NK-92 treated with Interleukin-12 subunit alpha and Interleukin-12 subunit beta, amount 100 ng/mL, for 24 hours (cell line): ENCODE measurements around the gene CELA2B.
"Not testable (repeated sequence)": the region's sequence is repeated elsewhere in the genome, so short reads cannot be mapped to it uniquely, and the experiment has no call there.

Source experiments
- DNase-seq: peaks from one replicate; lab custom pipeline; 2025; lab: John Stamatoyannopoulos, UW

The CELA2B gene

DNA sequence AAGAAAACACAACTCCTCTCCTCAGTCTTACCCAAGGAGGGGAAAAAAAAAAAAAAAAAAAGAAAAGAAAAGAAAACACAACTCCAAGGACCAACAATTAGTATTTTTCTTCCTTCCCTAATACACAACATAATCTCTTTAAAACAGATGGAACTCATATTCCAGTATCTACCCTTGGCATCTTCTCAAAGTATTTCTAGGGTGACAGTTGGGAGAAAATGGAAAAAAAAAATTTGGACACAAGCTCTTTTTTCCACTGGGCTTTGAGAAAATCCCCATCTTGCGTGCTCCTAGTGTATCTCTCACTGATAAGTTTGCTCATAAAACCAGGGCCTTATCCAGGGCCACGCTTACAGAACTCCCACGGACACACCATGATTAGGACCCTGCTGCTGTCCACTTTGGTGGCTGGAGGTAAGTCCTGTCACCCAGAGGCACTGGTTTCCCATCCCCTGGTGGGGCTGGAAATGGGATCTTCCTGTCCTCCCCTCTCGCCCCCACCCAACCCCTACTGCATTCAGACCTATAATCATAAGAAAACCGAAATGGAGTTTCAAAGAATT is at the start of gene CELA2B:
TSS of gene CELA2B (plus strand) at position 353 of the 563 bp plus-strand sequence. CDS start at position 375, 22 bp downstream.
- DNase-seq = no peak

DNA sequence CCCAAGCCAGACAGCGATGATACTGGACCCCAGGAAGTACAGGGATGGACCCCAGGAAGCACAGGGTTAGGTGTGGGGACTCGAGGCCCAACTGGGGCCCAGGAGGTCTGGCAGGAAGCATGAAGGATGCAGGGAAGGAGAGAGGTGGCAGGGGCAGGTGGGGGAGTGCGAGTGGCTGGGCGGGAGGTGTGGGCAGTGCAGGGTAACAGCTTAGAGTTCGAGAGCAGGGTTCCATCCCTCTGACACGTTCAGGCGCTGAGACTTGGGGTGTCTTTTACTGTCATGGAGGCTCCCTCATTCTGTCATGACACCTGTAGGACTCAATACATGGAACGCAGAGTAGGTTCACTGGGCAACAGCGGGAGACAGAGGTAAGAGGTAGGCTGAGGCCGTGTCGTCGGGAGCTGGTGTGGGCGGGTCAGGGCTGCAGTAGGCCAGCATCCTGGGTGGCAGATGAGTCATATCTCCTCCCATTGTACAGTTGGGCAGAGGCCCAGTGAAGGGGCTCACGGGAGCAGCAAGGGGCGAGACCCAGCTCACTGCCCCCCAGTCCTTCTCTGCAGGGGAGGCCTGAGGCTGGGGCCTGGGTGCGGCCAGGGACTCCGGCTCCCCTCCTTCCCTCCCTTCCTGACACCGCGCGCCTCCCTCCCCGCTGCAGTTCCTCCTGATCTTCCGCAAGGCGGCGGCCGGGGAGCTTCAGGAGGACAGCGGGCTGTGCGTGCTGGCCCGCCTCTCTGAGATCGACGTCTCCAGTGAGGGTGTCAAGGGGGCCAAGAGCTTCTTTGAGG is 49.2 kb upstream of the CELA2B start:
- no peak for DNase-seq

DNA sequence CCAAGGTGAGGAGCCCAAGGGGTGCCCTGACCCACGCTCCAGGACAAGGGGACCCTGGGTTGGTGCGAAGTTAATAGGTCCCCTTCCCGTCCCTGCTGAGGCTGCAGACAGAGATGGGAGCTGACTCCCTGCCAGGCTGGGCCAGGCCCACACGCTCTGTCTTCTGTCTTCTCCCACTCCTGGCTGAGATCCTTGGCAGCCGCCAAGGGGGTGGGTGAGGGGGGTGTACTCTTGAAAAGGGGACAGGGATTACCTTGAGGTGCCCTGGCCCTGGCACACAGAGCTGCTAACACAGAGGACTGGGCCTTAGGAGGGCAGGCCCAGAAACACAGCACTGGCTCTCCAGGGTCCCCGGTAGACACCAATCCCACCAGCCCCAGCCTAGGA is 48.6 kb upstream of the CELA2B start:
- no peak for DNase-seq

DNA sequence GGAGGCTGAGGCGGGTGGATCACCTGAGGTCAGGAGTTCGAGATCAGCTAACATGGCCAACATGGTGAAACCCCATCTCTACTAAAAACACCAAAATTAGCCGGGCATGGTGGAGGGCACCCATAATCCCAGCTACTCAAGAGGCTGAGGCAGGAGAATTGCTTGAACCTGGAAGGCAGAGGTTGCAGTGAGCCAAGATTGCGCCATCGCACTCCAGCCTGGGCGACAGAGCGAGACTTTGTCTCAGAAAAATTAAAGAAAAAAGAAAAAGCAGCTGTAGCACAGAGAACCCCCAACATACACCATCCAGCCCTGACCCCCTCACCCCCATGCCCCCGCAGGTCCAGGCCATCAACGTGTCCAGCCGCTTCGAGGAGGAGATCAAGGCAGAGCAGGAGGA is 47.7 kb upstream of the CELA2B start:
- not testable (repeated sequence) for DNase-seq

DNA sequence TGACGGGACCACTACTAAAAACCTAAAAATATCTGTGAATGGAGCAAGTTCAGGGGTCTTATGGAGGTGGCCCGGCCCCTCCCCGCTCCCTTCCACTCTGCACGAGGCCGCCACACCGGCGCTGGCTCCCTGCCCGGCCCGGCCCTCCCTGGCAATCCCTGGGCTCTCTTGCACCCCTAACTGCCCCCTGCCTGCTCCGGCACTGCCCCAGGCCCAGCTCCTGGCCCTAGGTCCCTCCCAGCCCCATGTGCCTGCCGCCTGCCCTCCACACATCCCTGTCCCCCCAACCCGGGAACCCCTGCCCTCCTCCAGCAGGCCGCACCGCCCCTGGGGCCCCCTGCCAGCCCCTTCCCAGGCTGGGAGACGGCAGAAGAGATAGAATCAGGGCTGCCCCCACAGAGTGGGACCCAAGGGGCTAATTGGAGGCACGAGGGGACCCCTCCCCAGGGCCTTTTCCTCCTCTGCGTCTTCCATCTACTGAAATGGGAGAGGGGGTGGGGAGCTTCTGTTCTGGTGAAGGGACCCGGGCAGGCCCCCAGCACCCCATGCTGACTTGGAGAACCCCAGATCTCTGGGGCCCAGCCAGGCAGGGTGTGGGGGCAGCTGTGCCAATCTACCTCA is 47.0 kb upstream of the CELA2B start:
- no peak for DNase-seq

DNA sequence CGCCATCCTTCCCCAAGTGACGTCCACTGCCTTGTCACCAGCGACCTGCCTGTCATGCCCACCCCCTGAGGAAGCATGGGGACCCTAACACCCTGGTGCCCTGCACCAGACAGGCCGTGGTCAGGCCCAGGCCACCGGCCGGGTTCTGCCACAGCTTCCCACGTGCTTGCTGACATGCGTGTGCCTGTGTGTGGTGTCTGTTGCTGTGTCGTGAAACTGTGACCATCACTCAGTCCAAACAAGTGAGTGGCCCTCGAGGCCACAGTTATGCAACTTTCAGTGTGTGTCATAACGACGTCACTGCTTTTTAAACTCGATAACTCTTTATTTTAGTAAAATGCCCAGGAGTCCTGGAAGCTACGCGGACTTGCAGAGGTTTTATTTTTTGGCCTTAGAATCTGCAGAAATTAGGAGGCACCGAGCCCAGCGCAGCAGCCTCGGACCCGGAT is 46.2 kb upstream of the CELA2B start:
- no peak for DNase-seq

DNA sequence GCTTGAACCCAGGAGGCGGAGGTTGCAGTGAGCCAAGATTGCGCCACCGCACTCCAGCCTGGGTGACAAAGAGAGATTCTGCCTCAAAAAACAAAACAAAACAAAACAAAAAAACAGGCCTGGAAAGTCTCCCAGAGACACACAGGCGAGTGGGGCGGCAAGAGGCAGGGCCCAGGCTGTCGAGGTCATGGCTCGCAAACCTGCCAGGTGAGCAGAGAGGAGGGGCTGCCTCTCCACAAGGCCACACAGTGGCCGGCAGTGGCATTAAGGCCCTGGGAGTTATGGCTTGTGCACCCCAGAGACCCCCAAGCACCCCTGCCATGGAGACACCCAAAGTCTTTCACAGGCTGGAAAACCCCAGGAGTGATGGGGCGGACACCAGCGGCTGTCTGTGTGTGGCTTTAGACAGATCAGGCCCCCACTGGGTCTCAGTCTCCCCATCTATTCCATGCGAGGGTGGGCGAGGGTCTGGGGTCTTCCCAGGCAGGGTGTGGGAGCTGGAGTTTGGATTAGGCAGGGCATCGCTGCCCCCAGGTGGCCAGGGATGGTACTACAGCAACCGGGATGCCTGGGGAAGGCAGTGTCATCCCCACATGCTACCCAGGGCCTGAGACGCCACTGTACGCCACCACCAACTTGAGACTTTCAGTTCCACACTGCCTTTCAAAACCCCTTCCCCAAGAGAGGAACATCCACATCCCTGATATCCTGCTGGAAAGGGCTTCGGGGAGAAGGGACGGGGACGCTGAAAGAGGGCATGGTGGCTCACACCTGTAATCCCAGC is 44.9 kb upstream of the CELA2B start:
- peak; percentile 26 for DNase-seq

DNA sequence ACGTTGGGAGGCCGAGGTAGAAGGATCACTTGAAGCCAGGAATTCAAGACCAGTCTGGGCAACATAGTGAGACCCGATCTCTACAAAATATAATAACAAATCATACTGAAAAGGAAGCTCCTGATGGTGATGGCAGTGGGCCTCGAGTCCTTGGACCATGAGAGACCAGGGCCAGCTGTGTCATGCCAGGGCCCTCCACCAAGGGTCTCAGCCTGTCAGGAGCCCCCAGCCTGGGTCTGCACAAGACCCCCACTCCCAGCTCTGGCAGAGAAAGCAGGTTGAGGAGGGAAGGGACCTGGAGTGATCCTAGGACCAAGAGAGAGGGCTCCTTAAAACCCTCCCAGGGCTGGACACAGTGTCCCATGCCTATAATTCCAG is 44.3 kb upstream of the CELA2B start:
- no peak for DNase-seq

DNA sequence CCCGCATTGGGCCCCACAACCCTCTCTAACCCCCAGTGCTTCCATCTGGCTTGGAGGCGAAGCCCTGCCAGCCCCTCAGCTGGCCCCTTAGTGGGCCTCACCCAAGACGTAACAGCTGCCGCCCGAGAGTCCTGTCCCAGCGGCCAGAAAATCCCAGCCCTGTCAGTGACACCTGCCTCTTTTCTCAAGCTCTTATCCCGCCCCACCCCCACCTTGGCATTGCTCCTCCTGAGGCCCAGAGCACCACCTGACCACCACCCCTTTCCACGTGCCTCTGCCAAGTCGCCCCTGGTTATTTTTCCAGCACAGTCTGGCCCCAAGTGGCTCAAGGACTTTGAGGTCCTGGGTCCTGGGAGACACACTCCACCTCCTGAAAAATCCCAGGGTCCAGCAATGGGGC is 43.6 kb upstream of the CELA2B start:
- no peak for DNase-seq

DNA sequence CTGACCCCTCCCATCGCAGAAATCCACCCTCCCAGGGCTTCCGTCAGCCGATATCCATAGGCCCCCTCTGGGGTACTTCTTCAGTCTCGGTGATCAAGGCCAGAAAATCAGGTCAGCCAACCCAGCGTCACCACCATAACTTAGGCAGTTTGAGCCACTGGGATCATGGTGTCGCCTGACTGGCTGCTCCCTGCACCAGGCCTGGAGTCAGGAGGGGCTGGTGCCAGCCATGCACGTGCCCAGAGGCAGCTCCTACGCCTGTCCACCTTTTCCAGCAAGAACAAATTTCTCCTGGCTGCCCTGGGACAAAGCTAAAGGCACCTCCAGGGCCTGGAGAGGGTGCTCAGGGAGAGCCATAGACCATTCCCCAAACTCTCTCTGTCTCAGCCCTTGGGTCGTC is 42.4 kb upstream of the CELA2B start:
- DNase-seq = no peak

DNA sequence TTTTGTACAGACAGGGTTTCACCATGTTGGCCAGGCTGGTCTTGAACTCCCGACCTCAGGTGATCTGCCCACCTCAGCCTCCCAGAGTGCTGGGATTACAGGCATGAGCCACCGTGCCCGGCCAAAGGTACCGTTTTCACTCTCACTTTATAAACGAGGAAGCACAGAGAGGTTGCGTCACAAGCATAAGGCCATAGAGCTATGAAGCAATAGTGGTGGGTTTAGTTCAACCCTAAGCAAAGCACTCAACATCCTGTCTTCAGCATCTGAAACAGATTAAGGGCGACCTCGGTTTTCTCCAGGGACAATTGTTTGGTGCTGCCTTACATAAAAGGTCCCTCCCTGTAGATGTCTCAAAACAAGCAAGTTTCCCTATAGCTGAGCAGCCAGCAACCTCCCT is 41.2 kb upstream of the CELA2B start:
- peak; percentile 52 for DNase-seq

DNA sequence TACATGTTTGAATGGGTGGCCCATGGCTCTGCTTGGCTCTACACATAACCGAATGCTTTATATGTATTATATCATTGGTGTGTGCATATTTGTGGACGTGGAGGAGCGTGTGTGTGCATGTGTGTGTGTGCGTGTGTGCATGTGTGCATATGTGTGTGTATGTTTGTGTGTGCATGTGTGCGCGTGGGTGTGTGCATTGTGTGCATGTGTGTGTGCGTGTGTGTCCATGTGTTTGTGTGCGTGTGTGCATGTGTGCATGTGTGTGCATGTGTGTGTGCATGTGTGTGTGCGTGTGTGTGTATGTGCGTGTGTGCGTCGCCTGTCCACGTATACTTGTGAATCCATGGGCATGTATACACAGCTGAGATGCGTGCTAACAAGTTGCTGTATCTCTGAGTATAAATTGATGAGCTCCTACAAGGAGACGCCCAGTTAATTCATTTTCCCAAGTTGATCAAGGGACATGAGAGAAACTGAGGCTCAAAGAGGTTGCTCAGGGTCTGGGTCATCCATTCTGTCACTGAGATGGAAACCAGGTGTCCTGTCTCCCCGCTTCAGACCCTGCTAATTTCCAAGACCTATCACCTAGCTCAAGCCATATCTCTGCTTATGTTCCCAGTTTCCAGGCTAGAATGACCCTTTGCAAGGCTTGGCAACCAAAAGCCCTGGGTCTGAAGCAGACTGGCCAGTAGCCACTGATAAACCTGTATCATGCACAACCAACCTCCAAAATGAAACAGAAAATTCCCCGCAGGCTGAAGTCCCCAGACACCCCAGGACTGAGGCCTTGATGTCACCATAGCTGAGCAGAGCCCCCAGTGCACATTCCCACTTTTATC is 40.4 kb upstream of the CELA2B start:
- DNase-seq = no peak

DNA sequence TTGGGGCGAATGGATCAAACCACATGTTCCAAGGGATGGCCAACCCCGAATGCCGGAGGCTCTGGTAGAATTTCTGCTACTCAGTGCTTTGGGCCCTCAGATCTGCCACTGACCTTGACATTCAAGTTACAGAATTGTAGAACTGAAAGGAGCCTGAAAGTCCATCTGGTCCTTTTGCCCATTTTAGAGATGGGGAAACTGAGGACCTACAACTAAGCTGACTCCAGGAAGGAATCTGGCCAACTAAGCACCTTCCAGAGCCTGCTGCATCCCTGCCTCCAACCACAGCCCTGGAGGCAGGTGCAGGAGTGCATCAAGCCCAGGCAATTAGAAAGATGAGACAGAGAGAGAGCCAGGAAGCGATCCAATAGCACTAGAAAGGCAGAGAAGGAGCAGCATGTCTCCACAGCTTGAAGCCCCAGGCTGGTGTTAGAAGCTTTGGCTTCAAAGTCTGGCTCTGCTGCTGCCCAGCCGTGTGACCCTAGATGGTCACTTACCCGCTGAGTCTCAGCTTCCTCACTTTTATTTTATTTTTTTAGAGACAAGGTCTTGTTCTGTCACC is 38.9 kb upstream of the CELA2B start:
- no peak for DNase-seq

DNA sequence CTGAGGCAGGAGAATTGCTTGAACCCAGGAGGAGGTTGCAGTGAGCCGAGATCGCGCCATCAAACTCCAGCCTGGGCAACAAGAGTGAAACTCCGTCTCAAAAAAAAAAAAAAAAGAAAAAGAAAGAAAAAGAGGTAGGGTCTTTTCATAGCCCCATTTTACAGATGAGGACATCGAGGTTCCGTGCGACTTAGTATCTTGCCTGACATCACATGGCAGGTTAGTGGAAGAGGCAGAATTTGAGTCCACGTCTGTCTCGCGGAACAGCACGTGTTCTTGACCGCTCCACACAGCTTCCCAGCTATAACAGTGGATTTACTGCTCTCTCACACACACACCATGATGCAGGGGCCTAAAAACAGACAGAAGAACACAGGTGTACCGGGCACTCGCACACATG is 36.6 kb upstream of the CELA2B start:
- DNase-seq = no peak

DNA sequence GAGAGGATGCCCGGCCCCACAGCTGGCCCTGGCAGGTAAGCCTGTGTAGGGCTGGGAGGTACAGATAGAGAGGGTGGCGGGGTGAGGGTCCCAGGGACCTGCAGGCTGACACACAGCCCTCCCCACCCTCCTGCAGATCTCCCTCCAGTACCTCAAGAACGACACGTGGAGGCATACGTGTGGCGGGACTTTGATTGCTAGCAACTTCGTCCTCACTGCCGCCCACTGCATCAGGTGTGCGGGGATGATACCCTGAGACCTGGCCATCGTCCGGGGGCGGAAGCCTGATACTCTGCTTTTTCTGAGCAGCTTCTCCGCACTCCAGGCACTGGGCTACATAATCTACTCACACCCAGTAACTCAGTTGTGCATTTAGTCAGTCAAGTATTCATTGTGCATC is 35.5 kb upstream of the CELA2B start:
- no peak for DNase-seq

DNA sequence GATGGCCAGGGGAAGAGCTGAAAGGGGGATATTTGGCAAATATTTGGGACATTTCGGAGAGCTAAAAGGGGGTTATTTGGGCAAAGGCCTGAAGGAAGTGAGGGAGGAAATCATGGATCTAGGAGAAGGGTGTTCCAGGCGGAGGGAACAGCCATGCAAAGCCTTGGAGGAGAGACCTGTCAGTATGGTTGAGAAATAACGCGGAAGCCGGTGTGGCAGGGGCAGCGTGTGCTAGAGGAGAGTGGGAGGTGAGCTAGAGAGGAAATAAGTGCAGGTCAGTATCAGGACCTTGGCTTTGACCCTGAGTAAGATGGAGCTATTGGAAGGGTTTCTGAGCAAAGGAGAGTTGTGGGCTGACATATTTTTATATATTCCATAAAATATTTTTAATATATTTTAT is 34.7 kb upstream of the CELA2B start:
- DNase-seq = no peak

DNA sequence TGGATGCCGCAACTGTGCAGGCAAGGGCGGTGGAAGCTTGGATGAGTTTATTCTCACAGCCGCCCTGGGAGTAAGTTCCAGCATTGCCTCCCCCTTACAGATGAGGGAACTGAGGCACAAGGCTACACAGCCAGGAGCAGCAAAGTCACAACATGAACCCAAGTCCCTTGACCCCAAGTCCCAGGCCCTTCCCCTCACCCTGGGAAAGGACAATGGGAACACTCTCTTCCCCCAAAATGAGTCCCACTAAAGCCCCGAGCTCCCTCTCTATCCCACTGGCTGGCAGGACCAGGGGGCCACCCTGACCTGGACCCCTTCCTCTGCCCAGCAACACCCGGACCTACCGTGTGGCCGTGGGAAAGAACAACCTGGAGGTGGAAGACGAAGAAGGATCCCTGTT is 33.8 kb upstream of the CELA2B start:
- DNase-seq = no peak

DNA sequence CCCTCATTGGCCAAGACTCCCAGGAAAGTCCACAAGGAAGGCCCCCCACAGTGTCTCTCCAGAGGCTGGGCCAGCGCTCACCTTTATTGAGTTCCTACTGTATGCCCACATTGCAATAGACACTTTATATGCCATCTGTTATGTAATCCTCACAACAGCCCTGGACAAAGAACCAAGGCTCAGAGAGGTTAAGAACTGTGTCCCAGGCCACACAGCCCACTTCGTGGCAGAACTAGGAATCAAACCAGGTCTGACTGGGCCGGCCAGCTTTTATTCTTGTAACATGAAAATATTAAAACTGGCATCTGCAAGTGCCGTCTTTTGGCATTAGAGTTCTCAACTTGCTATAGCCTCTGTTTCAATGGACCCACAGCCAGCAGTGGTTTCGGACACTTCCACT is 33.1 kb upstream of the CELA2B start:
- DNase-seq = no peak

DNA sequence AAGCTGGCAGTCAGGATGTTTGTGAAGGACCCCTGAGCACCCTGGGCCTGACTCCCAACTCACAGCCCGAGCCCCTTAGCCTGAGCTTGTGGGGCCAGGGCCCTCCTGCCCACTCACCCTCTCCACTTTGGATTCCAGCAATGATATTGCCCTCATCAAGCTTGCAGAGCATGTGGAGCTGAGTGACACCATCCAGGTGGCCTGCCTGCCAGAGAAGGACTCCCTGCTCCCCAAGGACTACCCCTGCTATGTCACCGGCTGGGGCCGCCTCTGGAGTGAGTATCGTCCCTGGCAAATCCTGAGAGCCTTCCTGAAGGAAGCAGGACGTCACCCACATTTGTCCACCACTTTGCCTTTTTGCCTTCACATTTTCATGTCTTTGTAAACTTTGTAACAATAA is 32.6 kb upstream of the CELA2B start:
- DNase-seq = no peak

DNA sequence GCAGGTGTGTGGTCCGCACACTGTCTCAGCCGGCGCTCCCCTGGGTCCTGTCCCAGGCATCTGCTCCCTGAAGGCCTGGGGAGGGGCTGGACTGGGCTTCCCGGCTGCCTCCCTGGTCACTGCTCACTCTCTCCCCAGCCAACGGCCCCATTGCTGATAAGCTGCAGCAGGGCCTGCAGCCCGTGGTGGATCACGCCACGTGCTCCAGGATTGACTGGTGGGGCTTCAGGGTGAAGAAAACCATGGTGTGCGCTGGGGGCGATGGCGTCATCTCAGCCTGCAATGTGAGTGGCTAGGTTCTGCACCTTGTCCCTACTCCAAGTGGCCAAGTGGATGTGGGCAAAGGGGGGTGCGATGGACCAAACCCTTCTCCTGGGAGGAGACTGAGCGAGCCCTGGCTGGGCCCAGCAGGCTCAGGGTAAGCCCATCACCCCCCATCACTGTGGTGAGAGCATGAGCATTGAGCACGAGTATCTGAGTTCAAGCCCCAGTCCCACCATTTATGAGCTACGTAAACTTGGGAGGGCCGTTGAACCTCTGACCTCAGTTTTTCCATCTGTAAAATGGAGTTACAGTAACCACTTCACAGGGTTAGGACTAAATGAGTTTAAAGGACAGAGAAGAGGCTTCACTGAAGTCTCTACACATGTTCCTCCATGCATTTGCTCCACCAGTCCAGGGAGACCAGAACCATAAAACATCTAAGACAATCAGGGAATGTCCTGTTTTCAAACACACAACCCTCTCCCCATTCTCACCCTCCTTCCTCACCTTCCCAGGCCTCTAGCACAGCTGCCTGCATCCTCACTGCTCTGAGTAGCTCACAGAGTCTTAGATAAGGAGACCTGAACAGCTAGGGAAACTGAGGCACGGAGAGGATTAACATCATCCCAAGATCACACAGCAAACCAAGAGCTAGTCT is 31.2 kb upstream of the CELA2B start:
- no peak for DNase-seq
